ENCODE results near the gene BAIAP2.
"Not testable (repeated sequence)": the region's sequence is repeated elsewhere in the genome, so short reads cannot be mapped to it uniquely, and the experiment has no call there.

The BAIAP2 gene

DNA sequence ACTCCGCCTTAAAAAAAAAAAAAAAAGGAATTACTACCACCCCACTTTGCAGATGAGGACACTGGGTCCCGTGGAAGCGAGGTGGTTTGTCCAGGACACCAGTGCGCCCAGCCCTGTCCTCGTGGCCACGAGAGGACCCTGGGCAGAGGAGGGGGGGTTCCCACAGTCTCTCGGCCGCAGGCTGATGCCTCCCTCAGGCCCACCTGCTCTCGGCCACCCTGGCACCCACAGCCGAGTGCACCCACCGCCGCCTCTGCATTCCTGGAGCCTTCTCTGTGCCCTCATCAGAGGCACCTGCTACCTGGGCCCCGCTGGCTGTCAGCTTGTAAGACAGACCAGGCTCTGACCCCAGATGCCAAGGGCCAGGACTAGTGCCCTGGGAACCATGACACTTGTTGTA lies 102.3 kb downstream of the BAIAP2 start:
- no peak for DNase-seq (ENCODE audit: low read depth in 2 of 2)

- no peak for DNase-seq (ENCODE audit: low read depth in 2 of 2)
Observed at GRCh38 chr17:81138083-81138482, 103.1 kb downstream of the BAIAP2 start.

- DNase-seq (ENCODE audit: low read depth in 2 of 2): no peak
Observed at GRCh38 chr17:81138500-81138899, 103.5 kb downstream of the BAIAP2 start.

DNA sequence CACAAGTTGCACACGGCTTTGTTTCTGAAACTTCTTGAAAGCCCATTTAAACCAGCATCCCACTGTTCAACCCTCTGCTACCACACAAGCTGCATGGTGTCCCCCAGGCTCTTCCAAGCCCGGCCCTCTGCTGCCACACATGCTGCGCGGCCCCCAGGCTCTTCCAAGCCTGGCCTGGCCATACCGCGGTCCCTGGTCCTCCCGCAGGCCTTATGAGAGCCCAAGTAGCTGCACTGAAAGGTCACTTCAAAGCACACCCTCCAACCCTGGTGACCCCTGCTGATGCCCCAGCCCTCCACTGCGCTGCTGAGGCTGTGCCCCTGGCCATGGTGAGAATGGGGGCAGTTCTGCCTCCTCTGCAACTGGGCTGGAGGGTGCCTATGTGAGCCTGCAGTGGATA lies 104.5 kb downstream of the BAIAP2 start:
- no peak for DNase-seq (ENCODE audit: low read depth in 2 of 2)

- DNase-seq (ENCODE audit: low read depth in 2 of 2): no peak
Observed at GRCh38 chr17:81140018-81140417, 105.1 kb downstream of the BAIAP2 start.

DNA sequence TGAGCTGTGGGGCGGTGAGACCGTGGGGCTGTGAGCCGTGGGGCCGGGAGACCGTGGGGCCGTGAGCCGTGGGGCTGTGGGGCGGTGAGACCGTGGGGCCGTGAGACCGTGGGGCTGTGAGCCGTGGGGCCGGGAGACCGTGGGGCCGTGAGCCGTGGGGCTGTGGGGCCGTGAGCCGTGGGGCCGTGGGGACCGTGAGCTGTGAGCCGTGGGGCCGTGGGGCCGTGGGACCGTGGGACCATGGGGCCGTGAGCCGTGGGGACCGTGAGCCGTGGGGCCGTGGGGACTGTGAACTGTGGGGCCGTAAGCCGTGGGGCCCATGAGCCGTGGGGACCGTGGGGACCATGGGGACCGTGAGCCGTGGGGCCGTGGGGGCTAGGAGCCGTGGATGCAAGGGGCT lies 105.7 kb downstream of the BAIAP2 start:
- DNase-seq (ENCODE audit: low read depth in 2 of 2): no peak

- DNase-seq (ENCODE audit: low read depth in 2 of 2): peak; percentile 43 to 50
Observed at GRCh38 chr17:81142301-81143199, 107.6 kb downstream of the BAIAP2 start.

DNA sequence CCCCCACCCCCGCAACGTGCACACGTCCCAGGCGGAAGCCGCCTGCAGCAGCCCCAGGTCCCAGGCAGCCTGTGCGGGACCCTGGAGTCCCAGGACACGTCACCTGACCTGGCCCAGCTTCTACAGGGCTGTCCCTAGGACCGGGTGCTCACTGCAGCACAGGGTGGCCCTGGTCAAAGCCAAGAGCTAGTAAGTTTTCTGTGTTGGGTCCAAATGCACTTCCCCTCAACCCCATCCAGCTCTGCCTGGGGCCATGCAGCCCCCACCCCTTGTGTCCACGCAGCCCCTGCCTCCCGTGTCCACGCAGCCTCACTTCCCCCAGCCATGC lies 108.2 kb downstream of the BAIAP2 start:
- no peak for DNase-seq (ENCODE audit: low read depth in 2 of 2)

- no peak for DNase-seq (ENCODE audit: low read depth in 2 of 2)
Observed at GRCh38 chr17:81143717-81144422, 108.9 kb downstream of the BAIAP2 start.

GRCh38 chr17:81144423-81144781 lies 109.5 kb downstream of the BAIAP2 start:
- DNase-seq (ENCODE audit: low read depth in 2 of 2): no peak

DNA sequence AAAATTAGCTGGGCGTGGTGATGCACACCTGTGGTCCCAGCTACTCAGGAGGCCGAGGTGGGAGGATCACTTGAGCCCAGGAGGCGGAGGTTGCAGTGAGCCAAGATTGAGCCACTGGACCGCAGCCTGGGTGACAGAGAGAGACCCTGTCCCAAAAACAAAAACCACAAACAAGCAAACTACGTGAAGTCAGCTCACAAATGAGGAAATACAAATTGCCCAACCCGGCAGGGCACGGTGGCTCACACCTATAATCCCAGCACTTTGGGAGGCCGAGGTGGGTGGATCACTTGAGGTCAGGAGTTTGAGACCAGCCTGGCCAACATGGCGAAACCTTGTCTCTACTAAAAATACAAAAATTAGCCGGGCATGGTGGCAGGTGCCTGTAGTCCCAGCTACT lies 111.3 kb downstream of the BAIAP2 start:
- not testable (repeated sequence) for DNase-seq (ENCODE audit: low read depth in 2 of 2)

DNA sequence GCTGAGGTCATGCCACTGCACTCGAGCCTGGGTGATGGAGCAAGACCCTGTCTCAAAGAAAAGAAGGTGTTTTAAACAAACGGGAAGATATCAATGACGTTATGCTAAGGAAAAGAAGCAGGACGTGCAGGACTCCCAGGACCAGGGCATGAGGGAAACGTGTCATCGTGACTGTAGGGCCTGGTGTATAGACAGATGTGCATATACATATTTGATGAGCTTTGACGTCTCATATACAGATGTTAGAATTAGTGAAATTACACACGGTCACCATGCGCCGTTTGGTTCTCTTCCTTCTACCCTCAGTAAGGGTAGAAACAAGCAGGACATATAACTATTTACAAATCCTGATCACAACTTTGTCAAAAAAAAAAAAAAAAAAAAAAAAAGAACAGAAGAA lies 112.8 kb downstream of the BAIAP2 start:
- DNase-seq (ENCODE audit: low read depth in 2 of 2): no peak

DNA sequence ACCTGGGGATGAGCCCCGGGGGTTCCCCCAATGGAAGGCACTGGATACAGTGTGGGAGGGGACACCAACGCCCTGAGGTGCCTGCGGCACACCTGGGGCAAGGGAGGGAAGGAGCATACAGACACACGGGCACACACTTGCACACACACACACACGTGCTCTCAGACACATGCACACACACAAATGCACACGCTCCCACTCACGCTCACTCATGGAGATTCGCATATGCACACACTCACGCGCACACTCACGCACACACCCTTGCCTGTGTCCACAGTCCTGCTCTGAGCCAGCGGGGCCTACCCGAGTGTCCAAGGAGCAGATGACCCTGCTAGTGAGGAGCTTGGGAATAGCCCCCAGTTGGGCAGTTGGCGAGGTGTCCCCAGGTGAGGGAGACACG lies 113.6 kb downstream of the BAIAP2 start:
- DNase-seq (ENCODE audit: low read depth in 2 of 2): no peak

- no peak for DNase-seq (ENCODE audit: low read depth in 2 of 2)
Observed at GRCh38 chr17:81148986-81149533, 114.1 kb downstream of the BAIAP2 start.

DNA sequence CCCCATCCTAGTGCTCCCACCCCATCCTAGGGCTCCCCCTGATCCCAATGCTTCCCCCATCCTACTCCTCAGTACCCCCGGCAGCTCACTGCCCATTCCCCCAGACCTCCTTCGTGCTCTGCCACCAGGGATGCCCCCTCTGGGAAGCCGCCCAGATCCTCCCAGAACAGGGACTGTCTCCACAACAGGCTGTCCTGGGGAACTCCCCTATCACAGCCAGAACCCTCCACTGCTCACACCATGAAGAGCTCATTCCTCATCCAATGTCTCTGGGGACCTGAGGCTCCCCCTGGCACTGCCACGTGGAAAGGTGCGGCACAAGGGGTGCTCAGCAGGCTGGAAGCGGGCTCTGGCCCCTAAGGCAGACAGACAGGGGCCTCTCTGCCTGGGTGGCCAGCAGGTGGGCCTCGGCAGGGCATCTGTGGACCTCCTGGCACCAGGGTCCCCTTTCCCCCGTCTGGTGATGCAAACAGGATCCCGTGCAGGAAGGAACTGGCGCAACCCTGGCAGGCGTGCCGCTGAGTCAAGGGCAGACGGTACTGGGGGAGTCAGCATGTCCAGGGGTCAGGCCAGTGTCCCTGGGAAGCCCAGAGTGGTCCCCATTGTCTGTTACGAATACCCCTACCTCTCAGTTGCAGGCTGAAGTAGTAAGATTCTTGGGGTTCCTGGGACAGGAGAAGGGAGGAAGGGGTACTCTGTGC lies 115.6 kb downstream of the BAIAP2 start:
- DNase-seq (ENCODE audit: low read depth in 2 of 2): no peak

- DNase-seq (ENCODE audit: low read depth in 2 of 2): no peak
Observed at GRCh38 chr17:81151278-81151677, 116.3 kb downstream of the BAIAP2 start.

- DNase-seq (ENCODE audit: low read depth in 2 of 2): no peak
Observed at GRCh38 chr17:81152288-81152828, 117.4 kb downstream of the BAIAP2 start.

- no peak for DNase-seq (ENCODE audit: low read depth in 2 of 2)
Observed at GRCh38 chr17:81153340-81153803, 118.4 kb downstream of the BAIAP2 start.

GRCh38 chr17:81154016-81154415 lies 119.1 kb downstream of the BAIAP2 start:
- DNase-seq (ENCODE audit: low read depth in 2 of 2): not testable (repeated sequence)

DNA sequence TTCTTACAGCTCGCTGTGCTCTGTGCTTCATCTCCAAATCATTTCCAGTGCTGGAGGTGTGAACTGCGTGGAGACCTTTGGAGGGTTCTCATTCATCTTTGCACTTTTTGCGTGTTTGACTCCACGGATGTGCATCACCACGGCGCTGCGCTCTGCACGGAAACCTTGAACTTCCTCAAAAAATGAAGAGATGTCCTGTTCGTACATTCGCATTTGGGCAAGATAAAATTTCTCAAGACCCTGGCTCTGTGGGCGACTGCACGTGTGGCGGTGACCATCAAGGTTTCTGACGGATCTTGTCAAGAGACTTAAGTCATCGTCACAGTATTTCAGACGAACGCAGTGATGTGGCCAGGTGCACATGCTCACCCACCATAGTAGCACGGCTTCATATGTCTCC lies 120.0 kb downstream of the BAIAP2 start:
- DNase-seq (ENCODE audit: low read depth in 2 of 2): no peak

- no peak for DNase-seq (ENCODE audit: low read depth in 2 of 2)
Observed at GRCh38 chr17:81156866-81157805, 122.2 kb downstream of the BAIAP2 start.

Measured in stimulated activated CD8-positive, alpha-beta memory T cell treated with anti-CD3 and anti-CD28 coated beads, Interleukin-2, amount 100 ng/mL, for 48 hours (primary cell).